ENCODE measurements around the gene ZC2HC1B. TPM values are rescaled to one million over a fixed set of nuclear protein-coding genes. Genes with fewer than 3 reads are reported as not detected.

The ZC2HC1B gene
- total RNA-seq, 1 experiment from 2014 or later: not detected

DNA sequence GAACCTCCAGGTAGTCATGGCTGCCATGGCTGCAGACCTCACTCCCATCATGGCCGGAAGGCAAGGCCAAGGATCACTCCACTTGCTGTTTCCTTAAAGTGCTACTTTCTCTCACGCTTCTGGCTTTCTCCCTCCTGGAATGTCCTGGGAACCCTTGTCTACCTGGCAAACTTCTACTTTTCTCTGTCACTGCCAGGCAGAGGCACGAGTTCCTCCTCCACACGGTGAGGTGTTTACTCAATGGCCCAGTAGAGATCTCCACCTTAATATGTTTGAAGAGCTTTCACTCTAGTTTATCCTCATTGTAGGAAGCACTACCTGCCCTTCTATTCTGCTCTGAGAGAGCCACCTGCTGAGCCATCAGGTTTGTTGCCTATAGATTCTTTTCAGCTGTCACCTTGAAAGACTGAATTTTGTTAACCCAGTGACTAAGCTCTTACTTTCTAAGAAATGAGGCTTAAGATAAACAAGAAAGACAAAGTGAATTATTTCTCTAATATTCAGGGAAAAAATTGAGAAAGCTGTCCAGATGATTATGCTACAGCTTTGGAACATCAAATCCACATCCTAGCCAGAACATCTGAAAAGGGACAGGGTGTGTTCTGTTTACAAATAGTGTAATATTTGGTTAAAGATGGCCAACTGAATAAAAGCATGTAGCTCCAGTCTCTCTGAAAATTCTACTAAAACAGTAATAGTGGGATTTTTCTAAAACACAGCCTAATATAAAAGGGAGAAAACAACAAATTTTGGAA, 88.8 kb downstream of the ZC2HC1B start:
- H3K4me1 ChIP-seq (ENCODE audit: control insufficient read depth in 1 of 2, insufficient read depth in 2 of 2, low read length in 2 of 2): no peaks in the 10 kb centered on the region
- ChIA-PET RAD21 (ENCODE audit: low non-redundant PET in 1 of 2, low total read pairs in 2 of 2, uncharacterized antibody in 2 of 2, unreplicated experiment in 2 of 2) (no interaction called here), POLR2A (no interaction called here), CTCF (interaction anchor here (1.3 to 1.4 kb wide), 2 partner anchors 10 to 13 kb away, joined by 3 to 4 read pairs; no protein-coding TSS in a partner anchor)
- no peaks in the 10 kb centered on the region for H3K36me3 ChIP-seq (ENCODE audit: control insufficient read depth in 1 of 2, insufficient read depth in 2 of 2, low read length in 2 of 2)
- intact Hi-C loops (cut with micrococcal nuclease): no loop called here
- no peak overlapping the region for H3K4me2 ChIP-seq (ENCODE audit: low read length)
- H4K20me1 ChIP-seq (ENCODE audit: insufficient read depth): no peaks in the 10 kb centered on the region
- ATAC-seq: no peak
- no peaks in the 10 kb centered on the region for H3K9me3 ChIP-seq (ENCODE audit: control insufficient read depth in 1 of 2, insufficient read depth in 1 of 2, low read depth in 1 of 2, low read length in 2 of 2)
- no peak for TF ChIP-seq EGR1 (IDR thresholded peaks at IDR 0.05; ENCODE audit: low read depth)
- no peak for TF ChIP-seq YY1 (IDR thresholded peaks at IDR 0.05; ENCODE audit: extremely low read depth, insufficient replicate concordance, low read depth, low read length)
- no peak for TF ChIP-seq JUND (IDR thresholded peaks at IDR 0.05)
- TF ChIP-seq EZH2phosphoT487 (IDR thresholded peaks at IDR 0.05; ENCODE audit: borderline replicate concordance): no peak
- TF ChIP-seq, protein P1, sequence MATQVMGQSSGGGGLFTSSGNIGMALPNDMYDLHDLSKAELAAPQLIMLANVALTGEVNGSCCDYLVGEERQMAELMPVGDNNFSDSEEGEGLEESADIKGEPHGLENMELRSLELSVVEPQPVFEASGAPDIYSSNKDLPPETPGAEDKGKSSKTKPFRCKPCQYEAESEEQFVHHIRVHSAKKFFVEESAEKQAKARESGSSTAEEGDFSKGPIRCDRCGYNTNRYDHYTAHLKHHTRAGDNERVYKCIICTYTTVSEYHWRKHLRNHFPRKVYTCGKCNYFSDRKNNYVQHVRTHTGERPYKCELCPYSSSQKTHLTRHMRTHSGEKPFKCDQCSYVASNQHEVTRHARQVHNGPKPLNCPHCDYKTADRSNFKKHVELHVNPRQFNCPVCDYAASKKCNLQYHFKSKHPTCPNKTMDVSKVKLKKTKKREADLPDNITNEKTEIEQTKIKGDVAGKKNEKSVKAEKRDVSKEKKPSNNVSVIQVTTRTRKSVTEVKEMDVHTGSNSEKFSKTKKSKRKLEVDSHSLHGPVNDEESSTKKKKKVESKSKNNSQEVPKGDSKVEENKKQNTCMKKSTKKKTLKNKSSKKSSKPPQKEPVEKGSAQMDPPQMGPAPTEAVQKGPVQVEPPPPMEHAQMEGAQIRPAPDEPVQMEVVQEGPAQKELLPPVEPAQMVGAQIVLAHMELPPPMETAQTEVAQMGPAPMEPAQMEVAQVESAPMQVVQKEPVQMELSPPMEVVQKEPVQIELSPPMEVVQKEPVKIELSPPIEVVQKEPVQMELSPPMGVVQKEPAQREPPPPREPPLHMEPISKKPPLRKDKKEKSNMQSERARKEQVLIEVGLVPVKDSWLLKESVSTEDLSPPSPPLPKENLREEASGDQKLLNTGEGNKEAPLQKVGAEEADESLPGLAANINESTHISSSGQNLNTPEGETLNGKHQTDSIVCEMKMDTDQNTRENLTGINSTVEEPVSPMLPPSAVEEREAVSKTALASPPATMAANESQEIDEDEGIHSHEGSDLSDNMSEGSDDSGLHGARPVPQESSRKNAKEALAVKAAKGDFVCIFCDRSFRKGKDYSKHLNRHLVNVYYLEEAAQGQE (IDR thresholded peaks at IDR 0.05; ENCODE audit: low read depth): no peak
- TF ChIP-seq, protein P2, sequence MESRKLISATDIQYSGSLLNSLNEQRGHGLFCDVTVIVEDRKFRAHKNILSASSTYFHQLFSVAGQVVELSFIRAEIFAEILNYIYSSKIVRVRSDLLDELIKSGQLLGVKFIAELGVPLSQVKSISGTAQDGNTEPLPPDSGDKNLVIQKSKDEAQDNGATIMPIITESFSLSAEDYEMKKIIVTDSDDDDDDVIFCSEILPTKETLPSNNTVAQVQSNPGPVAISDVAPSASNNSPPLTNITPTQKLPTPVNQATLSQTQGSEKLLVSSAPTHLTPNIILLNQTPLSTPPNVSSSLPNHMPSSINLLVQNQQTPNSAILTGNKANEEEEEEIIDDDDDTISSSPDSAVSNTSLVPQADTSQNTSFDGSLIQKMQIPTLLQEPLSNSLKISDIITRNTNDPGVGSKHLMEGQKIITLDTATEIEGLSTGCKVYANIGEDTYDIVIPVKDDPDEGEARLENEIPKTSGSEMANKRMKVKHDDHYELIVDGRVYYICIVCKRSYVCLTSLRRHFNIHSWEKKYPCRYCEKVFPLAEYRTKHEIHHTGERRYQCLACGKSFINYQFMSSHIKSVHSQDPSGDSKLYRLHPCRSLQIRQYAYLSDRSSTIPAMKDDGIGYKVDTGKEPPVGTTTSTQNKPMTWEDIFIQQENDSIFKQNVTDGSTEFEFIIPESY (IDR thresholded peaks at IDR 0.05; ENCODE audit: extremely low read depth, insufficient replicate concordance, low read length): no peak
- TF ChIP-seq ZNF274 (IDR thresholded peaks at IDR 0.05; ENCODE audit: low read depth, low read length): no peak
- no peak for TF ChIP-seq FOSL1 (IDR thresholded peaks at IDR 0.05; ENCODE audit: low read depth)
- TF ChIP-seq EZH2 (IDR thresholded peaks at IDR 0.05): no peak
- no peaks in the 10 kb centered on the region for H3K79me2 ChIP-seq (ENCODE audit: insufficient read depth, low read length)
- no peaks in the 10 kb centered on the region for H3K27me3 ChIP-seq (ENCODE audit: insufficient read depth, low read length)
- no peak for DNase-seq (ENCODE audit: low read depth, low spot score)
- no peak overlapping the region for H3K4me3 ChIP-seq (replicated peaks in 1 of 2; ENCODE audit: low read depth in 1 of 2, low read length in 2 of 2)
- H3K9me2 ChIP-seq (ENCODE audit: insufficient read depth): no peaks in the 10 kb centered on the region
- no peak overlapping the region for H2AFZ ChIP-seq (ENCODE audit: low read depth, low read length, poor library complexity, severe bottlenecking)
- no peak overlapping the region for H3K27ac ChIP-seq (ENCODE audit: low read depth, low read length)
- H3K9ac ChIP-seq (ENCODE audit: low read length): no peak overlapping the region
- BruUV-seq (replicated peaks): no TSS peak
